ENCODE results near the gene LSM10.
A peak's percentile ranks its signal among the peaks of the same experiment; 100 is the strongest.

The LSM10 gene

GRCh38 chr1:36397083-36397377, 678 bp downstream of the LSM10 start:
- TF ChIP-seq CTCF (IDR thresholded peaks at IDR 0.05; ENCODE audit: borderline replicate concordance, extremely low read depth, low read length, poor library complexity, severe bottlenecking) (no peak), EZH2 (IDR thresholded peaks at IDR 0.05; ENCODE audit: borderline replicate concordance, low read depth, low read length, severe bottlenecking) (no peak)

GRCh38 chr1:36396359-36396758, 1.3 kb downstream of the LSM10 start:
- Histone ChIP-seq H3K4me1 (ENCODE audit: insufficient read depth, low read length) (peaks cover 27% of the 10 kb centered on the region), H3K27ac (ENCODE audit: low read length) (0 out of 2 replicates have a peak overlapping the region, but pooled peaks have one; percentile 11), H3K9ac (ENCODE audit: low read depth, low read length) (peak overlapping the region; percentile 82), H3K79me2 (ENCODE audit: insufficient read depth, low read length) (peaks cover 35% of the 10 kb centered on the region), H3K4me2 (ENCODE audit: insufficient read depth, low read length) (peak overlapping the region; percentile 90), H2AFZ (ENCODE audit: low read depth, low read length) (no peak overlapping the region), H3K27me3 (ENCODE audit: insufficient read depth, low read length, poor library complexity) (no peaks in the 10 kb centered on the region), H3K36me3 (ENCODE audit: insufficient read depth, low read length) (peaks cover 33% of the 10 kb centered on the region), H4K20me1 (ENCODE audit: insufficient read depth, low read length) (peaks cover 8% of the 10 kb centered on the region; the same call in 1 of the 2 replicates), H3K9me3 (ENCODE audit: insufficient read depth, low read length, severe bottlenecking) (no peaks in the 10 kb centered on the region), H3K4me3 (ENCODE audit: low read depth in 1 of 2, low read length in 2 of 2) (peak overlapping the region in 1 of 2 experiments; percentile 97; a peak in 2 of 4 replicates)
- DNase-seq (no peak), ATAC-seq (ENCODE audit: insufficient read depth, low read depth) (no peak)
- no peak for TF ChIP-seq CTCF (IDR thresholded peaks at IDR 0.05; ENCODE audit: borderline replicate concordance, extremely low read depth, low read length, poor library complexity, severe bottlenecking)
- TF ChIP-seq EZH2 (IDR thresholded peaks at IDR 0.05; ENCODE audit: borderline replicate concordance, low read depth, low read length, severe bottlenecking), result no peak

More at GRCh38 chr1:36397083-36397377, 678 bp downstream of the LSM10 start:
- peak overlapping the region; percentile 96 for H2AFZ ChIP-seq (ENCODE audit: low read depth, low read length)
- H3K27ac ChIP-seq (ENCODE audit: low read length), result peak overlapping the region; percentile 84
- no peaks in the 10 kb centered on the region for H3K9me3 ChIP-seq (ENCODE audit: insufficient read depth, low read length, severe bottlenecking)
- peaks cover 8% of the 10 kb centered on the region; the same call in 1 of the 2 replicates for H4K20me1 ChIP-seq (ENCODE audit: insufficient read depth, low read length)
- DNase-seq (no peak), ATAC-seq (ENCODE audit: insufficient read depth, low read depth) (peak; percentile 70)
- H3K4me1 ChIP-seq (ENCODE audit: insufficient read depth, low read length), result peaks cover 27% of the 10 kb centered on the region
- peak overlapping the region; percentile 90 to 97 for H3K4me3 ChIP-seq (ENCODE audit: low read depth in 1 of 2, low read length in 2 of 2)
- H3K27me3 ChIP-seq (ENCODE audit: insufficient read depth, low read length, poor library complexity), result no peaks in the 10 kb centered on the region
- H3K79me2 ChIP-seq (ENCODE audit: insufficient read depth, low read length), result peaks cover 35% of the 10 kb centered on the region
- H3K9ac ChIP-seq (ENCODE audit: low read depth, low read length), result peak overlapping the region; percentile 82
- H3K4me2 ChIP-seq (ENCODE audit: insufficient read depth, low read length), result peak overlapping the region; percentile 90
- H3K36me3 ChIP-seq (ENCODE audit: insufficient read depth, low read length), result peaks cover 26% of the 10 kb centered on the region

- Histone ChIP-seq H3K4me2 (ENCODE audit: insufficient read depth, low read length) (no peak overlapping the region), H3K9me3 (ENCODE audit: insufficient read depth, low read length, severe bottlenecking) (no peaks in the 10 kb centered on the region), H3K27ac (ENCODE audit: low read length) (no peak overlapping the region), H4K20me1 (ENCODE audit: insufficient read depth, low read length) (peaks cover 8% of the 10 kb centered on the region; the same call in 1 of the 2 replicates), H3K9ac (ENCODE audit: low read depth, low read length) (no peak overlapping the region), H3K4me1 (ENCODE audit: insufficient read depth, low read length) (peaks cover 27% of the 10 kb centered on the region), H3K4me3 (ENCODE audit: low read depth in 1 of 2, low read length in 2 of 2) (no peak overlapping the region), H3K27me3 (ENCODE audit: insufficient read depth, low read length, poor library complexity) (no peaks in the 10 kb centered on the region), H3K79me2 (ENCODE audit: insufficient read depth, low read length) (peaks cover 35% of the 10 kb centered on the region), H2AFZ (ENCODE audit: low read depth, low read length) (no peak overlapping the region), H3K36me3 (ENCODE audit: insufficient read depth, low read length) (peaks cover 43% of the 10 kb centered on the region)
- TF ChIP-seq CTCF (IDR thresholded peaks at IDR 0.05; ENCODE audit: borderline replicate concordance, extremely low read depth, low read length, poor library complexity, severe bottlenecking) (no peak), EZH2 (IDR thresholded peaks at IDR 0.05; ENCODE audit: borderline replicate concordance, low read depth, low read length, severe bottlenecking) (no peak)
- DNase-seq, result no peak
- no peak for ATAC-seq (ENCODE audit: insufficient read depth, low read depth)
These were observed 4.0 kb downstream of the LSM10 start for GRCh38 chr1:36393686-36394085.

GRCh38 chr1:36392836-36393235, 4.9 kb downstream of the LSM10 start:
- Histone ChIP-seq H3K4me1 (ENCODE audit: insufficient read depth, low read length) (peaks cover 22% of the 10 kb centered on the region), H3K9ac (ENCODE audit: low read depth, low read length) (no peak overlapping the region), H3K4me3 (ENCODE audit: low read depth in 1 of 2, low read length in 2 of 2) (no peak overlapping the region), H3K27me3 (ENCODE audit: insufficient read depth, low read length, poor library complexity) (no peaks in the 10 kb centered on the region), H2AFZ (ENCODE audit: low read depth, low read length) (no peak overlapping the region), H3K9me3 (ENCODE audit: insufficient read depth, low read length, severe bottlenecking) (no peaks in the 10 kb centered on the region), H4K20me1 (ENCODE audit: insufficient read depth, low read length) (peaks cover 8% of the 10 kb centered on the region; the same call in 1 of the 2 replicates), H3K36me3 (ENCODE audit: insufficient read depth, low read length) (peaks cover 43% of the 10 kb centered on the region), H3K27ac (ENCODE audit: low read length) (no peak overlapping the region), H3K79me2 (ENCODE audit: insufficient read depth, low read length) (peaks cover 32% of the 10 kb centered on the region), H3K4me2 (ENCODE audit: insufficient read depth, low read length) (no peak overlapping the region)
- ATAC-seq (ENCODE audit: insufficient read depth, low read depth), result no peak
- TF ChIP-seq EZH2 (IDR thresholded peaks at IDR 0.05; ENCODE audit: borderline replicate concordance, low read depth, low read length, severe bottlenecking) (no peak), CTCF (IDR thresholded peaks at IDR 0.05; ENCODE audit: borderline replicate concordance, extremely low read depth, low read length, poor library complexity, severe bottlenecking) (no peak)
- no peak for DNase-seq
